Mesendoderm (in vitro differentiated cells): ENCODE results near the gene UTP14C.
"Not testable (repeated sequence)": the region's sequence is repeated elsewhere in the genome, so short reads cannot be mapped to it uniquely, and the experiment has no call there.

Experiments used
- DNase-seq: peaks from one replicate; pipeline ENCODE4 v3.0.0; 2013
- H2AK5ac ChIP-seq: 2 replicates; pipeline ENCODE4 v1.6.1; 2013; ENCODE audit warnings: low read length, inconsistent platforms
- H2BK120ac ChIP-seq: 2 replicates; pipeline ENCODE4 v1.6.1; 2013; ENCODE audit warnings: low read depth, mild to moderate bottlenecking, low read length, moderate library complexity, mixed read lengths
- H2BK15ac ChIP-seq: replicated peaks from 2 replicates; pipeline ENCODE4 v1.6.1; 2013; ENCODE audit warnings: low read depth, mild to moderate bottlenecking, moderate library complexity
- H2BK5ac ChIP-seq: 2 replicates; pipeline ENCODE4 v1.6.1; 2013; ENCODE audit warnings: low read length, inconsistent platforms
- H3K18ac ChIP-seq: 2 replicates; pipeline ENCODE4 v1.6.1; 2013; ENCODE audit warnings: mild to moderate bottlenecking, low read length, mixed read lengths
- H3K23ac ChIP-seq: one replicate; pipeline ENCODE4 v1.6.1; 2013; ENCODE audit warnings: low read length
- H3K27ac ChIP-seq: 2 replicates; pipeline ENCODE4 v1.5.1; 2013; ENCODE audit warnings: low read depth, mild to moderate bottlenecking, inconsistent platforms, low read length, moderate library complexity
- H3K27me3 ChIP-seq: 2 replicates; pipeline ENCODE4 v1.6.1; 2013; ENCODE audit warnings: low read length, control low read depth, mild to moderate bottlenecking, inconsistent platforms; ENCODE audit not compliant: insufficient read depth, poor library complexity
- H3K36me3 ChIP-seq: 2 replicates; pipeline ENCODE4 v1.6.1; 2013; ENCODE audit warnings: low read length, inconsistent platforms; ENCODE audit not compliant: control insufficient read depth, insufficient read depth
- H3K4ac ChIP-seq: one replicate; pipeline ENCODE4 v1.6.1; 2013; ENCODE audit warnings: low read depth, mild to moderate bottlenecking, low read length, moderate library complexity
- H3K4me1 ChIP-seq: 2 replicates; pipeline ENCODE4 v1.6.1; 2013; ENCODE audit warnings: low read depth, low read length, inconsistent platforms; ENCODE audit not compliant: control insufficient read depth
- H3K4me2 ChIP-seq: 2 replicates; pipeline ENCODE4 v1.6.1; 2013; ENCODE audit warnings: low read length
- H3K4me3 ChIP-seq: 2 replicates; pipeline ENCODE4 v1.5.1; 2013; ENCODE audit warnings: mild to moderate bottlenecking, low read length
- H3K56ac ChIP-seq: one replicate; pipeline ENCODE4 v1.6.1; 2013; ENCODE audit warnings: low read length
- H3K79me1 ChIP-seq: 2 replicates; pipeline ENCODE4 v1.6.1; 2013; ENCODE audit warnings: low read length, inconsistent platforms
- H3K79me2 ChIP-seq: 2 replicates; pipeline ENCODE4 v1.6.1; 2013; ENCODE audit warnings: mild to moderate bottlenecking, low read length; ENCODE audit not compliant: control insufficient read depth, insufficient read depth
- H3K9ac ChIP-seq: 2 replicates; pipeline ENCODE4 v1.6.1; 2013; ENCODE audit warnings: low read length, inconsistent platforms
- H4K5ac ChIP-seq: one replicate; pipeline ENCODE4 v1.6.1; 2013; ENCODE audit warnings: low read length
- H4K8ac ChIP-seq: one replicate; pipeline ENCODE4 v1.6.1; 2013; ENCODE audit warnings: low read depth, mild to moderate bottlenecking, control low read depth, low read length, moderate library complexity
- WGBS: extraction: QIAGEN DNeasy Blood & Tissue Kit; methylation state at CpG from one replicate; pipeline ENCODE4 v1.1.7; 2013; ENCODE audit warnings: low lambda C conversion rate, missing lambda C conversion rate; ENCODE audit not compliant: insufficient coverage; ENCODE audit errors: extremely low coverage; 5-methylcytosine and 5-hydroxymethylcytosine counted together

UTP14C gene

GRCh38 chr13:52027832-52028231 is 3.3 kb downstream of the UTP14C start:
- no peak for DNase-seq
- Histone ChIP-seq H3K9ac (no peak overlapping the region), H3K79me2 (peaks cover 2% of the 10 kb centered on the region), H3K4me3 (no peak overlapping the region), H3K79me1 (peaks cover 2% of the 10 kb centered on the region), H3K36me3 (no peaks in the 10 kb centered on the region), H3K4ac (no peak overlapping the region), H3K27ac (no peak overlapping the region), H3K23ac (no peak overlapping the region), H2AK5ac (no peak overlapping the region), H3K4me1 (no peaks in the 10 kb centered on the region), H3K56ac (no peak overlapping the region), H2BK120ac (no peak overlapping the region), H3K27me3 (no peaks in the 10 kb centered on the region), H4K8ac (no peak overlapping the region), H4K5ac (no peak overlapping the region), H2BK5ac (no peak overlapping the region), H2BK15ac (no peak overlapping the region), H3K4me2 (no peak overlapping the region), H3K18ac (no peak overlapping the region)
- no CpG with 5 or more reads among the region's 1 CpG for WGBS

- Histone ChIP-seq H3K79me1 (peaks cover 2% of the 10 kb centered on the region), H3K27ac (no peak overlapping the region), H3K4me1 (no peaks in the 10 kb centered on the region), H3K4ac (no peak overlapping the region), H4K8ac (no peak overlapping the region), H3K36me3 (no peaks in the 10 kb centered on the region), H2AK5ac (no peak overlapping the region), H4K5ac (no peak overlapping the region), H2BK120ac (no peak overlapping the region), H3K27me3 (no peaks in the 10 kb centered on the region), H3K18ac (no peak overlapping the region), H3K4me2 (no peak overlapping the region), H2BK15ac (no peak overlapping the region), H3K23ac (no peak overlapping the region), H3K4me3 (no peak overlapping the region), H3K56ac (no peak overlapping the region), H3K9ac (no peak overlapping the region), H2BK5ac (no peak overlapping the region), H3K79me2 (peaks cover 2% of the 10 kb centered on the region)
- no CpG with 5 or more reads among the region's 4 CpGs for WGBS
- DNase-seq = no peak
These were observed 5.1 kb downstream of the UTP14C start for GRCh38 chr13:52029569-52029968.

GRCh38 chr13:52030401-52030800 is 5.9 kb downstream of the UTP14C start:
- not testable (repeated sequence) for H2AK5ac ChIP-seq, H3K4me3 ChIP-seq, H3K18ac ChIP-seq, H3K56ac ChIP-seq, H3K27me3 ChIP-seq, H4K5ac ChIP-seq, H4K8ac ChIP-seq, H3K27ac ChIP-seq, H3K4me2 ChIP-seq, H3K79me1 ChIP-seq, H3K4ac ChIP-seq, DNase-seq, H3K36me3 ChIP-seq, H3K79me2 ChIP-seq, H3K4me1 ChIP-seq, H2BK120ac ChIP-seq, H2BK5ac ChIP-seq, H3K9ac ChIP-seq, H2BK15ac ChIP-seq, H3K23ac ChIP-seq
- no CpG with 5 or more reads among the region's 6 CpGs for WGBS

GRCh38 chr13:52033039-52033438 is 8.5 kb downstream of the UTP14C start:
- Histone ChIP-seq H2BK15ac (no peak overlapping the region), H2AK5ac (no peak overlapping the region), H2BK5ac (no peak overlapping the region), H2BK120ac (no peak overlapping the region), H3K18ac (no peak overlapping the region), H3K23ac (no peak overlapping the region), H3K4ac (no peak overlapping the region), H3K4me1 (peaks cover 1% of the 10 kb centered on the region), H4K5ac (no peak overlapping the region), H3K9ac (no peak overlapping the region), H3K79me2 (no peaks in the 10 kb centered on the region), H3K79me1 (no peaks in the 10 kb centered on the region), H4K8ac (no peak overlapping the region), H3K4me3 (no peak overlapping the region), H3K27me3 (no peaks in the 10 kb centered on the region), H3K56ac (no peak overlapping the region), H3K4me2 (no peak overlapping the region), H3K36me3 (no peaks in the 10 kb centered on the region), H3K27ac (no peak overlapping the region)
- no peak for DNase-seq
- WGBS = no CpG with 5 or more reads among the region's 2 CpGs

- Histone ChIP-seq H3K4me2 (no peak overlapping the region), H3K9ac (no peak overlapping the region), H3K27me3 (no peaks in the 10 kb centered on the region), H3K23ac (no peak overlapping the region), H3K4ac (no peak overlapping the region), H3K56ac (no peak overlapping the region), H3K18ac (no peak overlapping the region), H4K5ac (no peak overlapping the region), H2BK120ac (no peak overlapping the region), H2AK5ac (no peak overlapping the region), H3K27ac (no peak overlapping the region), H3K79me2 (no peaks in the 10 kb centered on the region), H3K4me1 (peaks cover 1% of the 10 kb centered on the region), H2BK5ac (no peak overlapping the region), H3K79me1 (no peaks in the 10 kb centered on the region), H2BK15ac (no peak overlapping the region), H4K8ac (no peak overlapping the region), H3K4me3 (no peak overlapping the region), H3K36me3 (no peaks in the 10 kb centered on the region)
- DNase-seq = no peak
- WGBS = no CpG with 5 or more reads among the region's 5 CpGs
These were observed 10.2 kb downstream of the UTP14C start for GRCh38 chr13:52034616-52035226.

GRCh38 chr13:52036037-52036436 is 11.5 kb downstream of the UTP14C start:
- H3K4me1 ChIP-seq = peaks cover 1% of the 10 kb centered on the region
- no peak overlapping the region for H3K9ac ChIP-seq
- H4K8ac ChIP-seq = no peak overlapping the region
- no peaks in the 10 kb centered on the region for H3K36me3 ChIP-seq
- H3K23ac ChIP-seq = no peak overlapping the region
- no peak overlapping the region for H3K4ac ChIP-seq
- H2BK15ac ChIP-seq = no peak overlapping the region
- no peak overlapping the region for H3K56ac ChIP-seq
- H3K4me2 ChIP-seq = no peak overlapping the region
- no peak overlapping the region for H3K4me3 ChIP-seq
- H2BK120ac ChIP-seq = no peak overlapping the region
- no peak overlapping the region for H2AK5ac ChIP-seq
- H3K27me3 ChIP-seq = no peaks in the 10 kb centered on the region
- no peak overlapping the region for H4K5ac ChIP-seq
- H2BK5ac ChIP-seq = no peak overlapping the region
- no peaks in the 10 kb centered on the region for H3K79me1 ChIP-seq
- peak; percentile 8 for DNase-seq
- H3K27ac ChIP-seq = no peak overlapping the region
- WGBS = no CpG with 5 or more reads among the region's 1 CpG
- no peak overlapping the region for H3K18ac ChIP-seq
- no peaks in the 10 kb centered on the region for H3K79me2 ChIP-seq
